SK-N-SH (cell line): Measurements from ENCODE around the gene MEGF6. TPM values are rescaled to one million over a fixed set of nuclear protein-coding genes. Genes with fewer than 3 reads are reported as not detected.

Experiments
- CTCF ChIA-PET: fragments of 300-600, 350-600 bp; formaldehyde crosslinking; extraction: SDS; loops from one replicate; lab custom pipeline; 2021; lab: Yijun Ruan, JAX
- POLR2A ChIA-PET: fragments of 350-600 bp; sonication (Branson Sonifier 250); formaldehyde crosslinking; extraction: SDS; loops from one replicate; lab custom pipeline; 2020; ENCODE audit warnings: antibody characterized with exemption, inconsistent platforms; lab: Yijun Ruan, JAX
- DNase-seq: peaks from one replicate; pipeline ENCODE4 v3.0.0; 2012
- H2AFZ ChIP-seq: fragments of 200-600 bp; sonication (generic); 2 replicates; pipeline ENCODE4 v1.8.1; 2016; ENCODE audit warnings: antibody characterized with exemption, mild to moderate bottlenecking, low read depth
- H3F3A ChIP-seq: fragments of 200-600 bp; sonication (generic); replicated peaks from 2 replicates; pipeline ENCODE3; 2016; ENCODE audit warnings: antibody characterized with exemption, mild to moderate bottlenecking; ENCODE audit not compliant: insufficient read depth
- H3K27ac ChIP-seq, 2 experiments: fragments of 200-500 bp in 1 of 2; fragments of 200-600 bp in 1 of 2; sonication (Bioruptor generic) in 1 of 2; sonication (generic), shearing (Covaris generic) in 1 of 2; 2 replicates each; pipeline versions ENCODE4 v1.5.1 to v1.6.1; 2014 to 2016; ENCODE audit warnings: low read depth in 2 of 2, inconsistent platforms in 1 of 2, low read length in 1 of 2, mild to moderate bottlenecking in 1 of 2, mixed read lengths in 1 of 2
- H3K27me3 ChIP-seq: fragments of 200-600 bp; sonication (generic), shearing (Covaris generic); 2 replicates; pipeline ENCODE4 v1.6.1; 2016; ENCODE audit warnings: mixed run types; ENCODE audit not compliant: insufficient read depth
- H3K36me3 ChIP-seq, 2 experiments: fragments of 200-500 bp in 1 of 2; fragments of 200-600 bp in 1 of 2; sonication (Bioruptor generic) in 1 of 2; sonication (generic) in 1 of 2; replicated peaks in 1 of 2; 2 replicates each; pipeline versions ENCODE3 to v1.5.1; 2014 to 2016; ENCODE audit warnings: low read length in 1 of 2, mild to moderate bottlenecking in 1 of 2; ENCODE audit not compliant: insufficient read depth in 2 of 2, control insufficient read depth in 1 of 2
- H3K4me1 ChIP-seq, 2 experiments: fragments of 200-500 bp in 1 of 2; fragments of 200-600 bp in 1 of 2; sonication (Bioruptor generic) in 1 of 2; sonication (generic), shearing (Covaris generic) in 1 of 2; 2 replicates each; pipeline versions ENCODE4 v1.5.1 to v1.6.1; 2014 to 2016; ENCODE audit warnings: low read depth in 1 of 2, low read length in 1 of 2, mixed run types in 1 of 2; ENCODE audit not compliant: insufficient read depth in 2 of 2, control insufficient read depth in 1 of 2
- H3K4me2 ChIP-seq: fragments of 200-600 bp; sonication (generic), shearing (Covaris generic); 2 replicates; pipeline ENCODE4 v1.6.1; 2017; ENCODE audit warnings: mixed run types
- H3K4me3 ChIP-seq, 2 experiments: fragments of 200-500 bp in 1 of 2; fragments of 200-600 bp in 1 of 2; sonication (Bioruptor generic) in 1 of 2; sonication (generic), shearing (Covaris generic) in 1 of 2; 2 replicates each; pipeline versions ENCODE4 v1.5.1 to v1.8.1; 2014 to 2016; ENCODE audit warnings: low read depth in 2 of 2, inconsistent platforms in 1 of 2, low read length in 1 of 2, mild to moderate bottlenecking in 1 of 2, mixed read lengths in 1 of 2, moderate library complexity in 1 of 2
- H3K79me2 ChIP-seq: fragments of 200-600 bp; sonication (generic); 2 replicates; pipeline ENCODE4 v1.8.1; 2017; ENCODE audit warnings: mild to moderate bottlenecking; ENCODE audit not compliant: insufficient read depth
- H3K9ac ChIP-seq: fragments of 200-600 bp; sonication (generic); 2 replicates; pipeline ENCODE4 v1.6.1; 2017; ENCODE audit warnings: mixed run types
- H3K9me2 ChIP-seq: fragments of 200-600 bp; sonication (generic); 2 replicates; pipeline ENCODE4 v1.6.1; 2017; ENCODE audit warnings: mixed run types
- H3K9me3 ChIP-seq: fragments of 200-600 bp; sonication (generic); 2 replicates; pipeline ENCODE4 v1.6.1; 2017; ENCODE audit warnings: mixed run types, mild to moderate bottlenecking, moderate library complexity
- H4K20me1 ChIP-seq: fragments of 200-600 bp; sonication (generic); 2 replicates; pipeline ENCODE4 v1.6.1; 2017; ENCODE audit warnings: mild to moderate bottlenecking, mixed run types; ENCODE audit not compliant: insufficient read depth
- CHD2 ChIP-seq: fragments of 150-350 bp; IDR thresholded peaks from 2 replicates; pipeline ENCODE4 v1.6.1; 2018; ENCODE audit warnings: low read length; ENCODE audit not compliant: partially characterized antibody
- ELF1 ChIP-seq: IDR thresholded peaks from 2 replicates; pipeline ENCODE4 v1.4.0; 2012
- FOSL2 ChIP-seq: IDR thresholded peaks from 2 replicates; pipeline ENCODE4 v1.4.0; 2012; ENCODE audit warnings: low read depth, mild to moderate bottlenecking, moderate library complexity, borderline replicate concordance
- FOXM1 ChIP-seq: IDR thresholded peaks from 2 replicates; pipeline ENCODE4 v1.4.0; 2012; ENCODE audit warnings: low read depth, mild to moderate bottlenecking
- GABPA ChIP-seq: IDR thresholded peaks from 2 replicates; pipeline ENCODE4 v1.4.0; 2012; ENCODE audit warnings: low read depth, mild to moderate bottlenecking
- GATA2 ChIP-seq: sonication (generic); formaldehyde crosslinking; IDR thresholded peaks from 2 replicates; pipeline ENCODE4 v1.5.0; 2020; ENCODE audit warnings: mild to moderate bottlenecking, missing genetic modification reagents
- IRF3 ChIP-seq: fragments of 150-350 bp; IDR thresholded peaks from 2 replicates; pipeline ENCODE4 v1.6.1; 2016; ENCODE audit warnings: mild to moderate bottlenecking, low read depth, low read length
- MAX ChIP-seq: IDR thresholded peaks from 2 replicates; pipeline ENCODE4 v1.4.0; 2012; ENCODE audit warnings: low read depth
- MEF2A ChIP-seq: IDR thresholded peaks from 2 replicates; pipeline ENCODE4 v1.4.0; 2012; ENCODE audit warnings: low read depth, borderline replicate concordance
- NRF1 ChIP-seq: IDR thresholded peaks from 2 replicates; pipeline ENCODE4 v1.6.1; 2012; ENCODE audit warnings: low read depth, mild to moderate bottlenecking, low read length
- PBX3 ChIP-seq: IDR thresholded peaks from 2 replicates; pipeline ENCODE4; 2012
- POLR2AphosphoS5 ChIP-seq: IDR thresholded peaks from 2 replicates; pipeline ENCODE4 v1.6.1; 2012; ENCODE audit warnings: low read depth, low read length
- SMC3 ChIP-seq: IDR thresholded peaks from 2 replicates; pipeline ENCODE4 v1.6.1; 2012; ENCODE audit warnings: low read depth, low read length, improper control_type of control experiment
- TAF1 ChIP-seq: IDR thresholded peaks from 2 replicates; pipeline ENCODE4 v1.6.1; 2012; ENCODE audit warnings: low read depth, mild to moderate bottlenecking, low read length, moderate library complexity, borderline replicate concordance
- TCF12 ChIP-seq: IDR thresholded peaks from 2 replicates; pipeline ENCODE4 v1.4.0; 2012
- TEAD4 ChIP-seq: IDR thresholded peaks from 2 replicates; pipeline ENCODE4 v1.4.0; 2012; ENCODE audit warnings: mild to moderate bottlenecking, borderline replicate concordance; ENCODE audit not compliant: insufficient read depth
- YY1 ChIP-seq: IDR thresholded peaks from 2 replicates; pipeline ENCODE4 v1.4.0; 2012; ENCODE audit warnings: low read depth, mild to moderate bottlenecking
- WGBS: methylation state at CpG from one replicate; pipeline ENCODE4 v1.1.6; 2017; ENCODE audit warnings: low lambda C conversion rate; 5-methylcytosine and 5-hydroxymethylcytosine counted together
- polyA plus RNA-seq, 3 experiments: library from polyadenylated mRNA; depleted of rRNA; stranded (reverse); fragments of >200 nt; gene quantifications; 2 replicates each; pipeline ENCODE4 v1.2.3, GENCODE V29; 2012
- TF ChIP-seq, protein P1 (sequence below): fragments of 150-350 bp; IDR thresholded peaks from 2 replicates; pipeline ENCODE4 v1.6.1; 2017; ENCODE audit warnings: antibody characterized with exemption, low read length, low read depth, borderline replicate concordance

MEGF6 gene
- polyA plus RNA-seq, 1 of the 3 experiments (the other 2 are of a cell fraction): 7.6 TPM

DNA sequence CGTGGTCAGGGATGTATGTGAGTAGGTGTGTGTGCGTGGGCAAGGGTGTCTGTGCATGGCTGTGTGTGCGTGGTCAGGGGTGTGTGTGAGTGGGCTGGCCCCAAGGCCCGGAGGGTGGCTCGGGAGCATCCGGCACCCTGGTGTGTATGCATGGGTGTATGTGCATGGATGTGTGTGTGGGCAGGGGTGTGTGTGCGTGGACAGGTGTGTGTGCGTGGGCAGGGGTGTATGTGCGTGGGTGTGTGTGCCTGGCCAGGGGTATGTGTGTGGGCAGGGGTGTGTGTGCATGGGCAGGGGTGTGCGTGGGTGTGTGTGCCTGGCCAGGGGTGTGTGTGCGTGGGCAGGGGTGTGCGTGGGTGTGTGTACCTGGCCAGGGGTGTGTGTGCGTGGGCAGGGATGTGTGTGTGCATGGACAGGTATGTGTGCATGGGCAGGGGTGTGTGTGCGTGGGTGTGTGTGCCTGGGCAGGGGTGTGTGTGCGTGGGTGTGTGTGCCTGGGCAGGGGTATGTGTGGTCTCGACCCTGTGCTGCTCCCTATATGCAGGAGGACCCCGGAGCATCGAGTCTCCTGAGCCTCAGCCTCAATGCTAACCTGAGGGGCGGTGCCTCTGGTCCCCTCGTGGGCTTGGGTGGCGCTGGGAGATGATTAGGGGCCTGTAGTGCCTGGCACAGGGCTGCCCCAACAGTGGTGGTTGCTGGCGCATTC lies 140.5 kb downstream of the MEGF6 start:
- Histone ChIP-seq H3K27me3 (no peaks in the 10 kb centered on the region), H4K20me1 (no peaks in the 10 kb centered on the region), H3F3A (no peaks in the 10 kb centered on the region), H3K9me2 (no peaks in the 10 kb centered on the region), H3K9me3 (no peaks in the 10 kb centered on the region), H3K27ac (no peak overlapping the region), H2AFZ (no peak overlapping the region), H3K79me2 (no peaks in the 10 kb centered on the region), H3K4me1 (peaks cover 0 to 7% of the 10 kb centered on the region in 2 experiments; a peak in 2 of 4 replicates), H3K9ac (no peak overlapping the region), H3K4me3 (no peak overlapping the region), H3K4me2 (no peak overlapping the region), H3K36me3 (no peaks in the 10 kb centered on the region)
- CTCF ChIA-PET: interaction anchor here (0.9 to 4.1 kb wide), 10 partner anchors 8 to 149 kb away, joined by 3 to 99 read pairs (median 7); partner anchors contain the start of genes ARHGEF16 and MEGF6
- DNase-seq: no peak
- TF ChIP-seq POLR2AphosphoS5 (no peak), TCF12 (no peak), MEF2A (no peak), TEAD4 (no peak), CHD2 (no peak), GABPA (no peak), SMC3 (no peak), IRF3 (no peak), NRF1 (no peak), MAX (no peak), YY1 (no peak), ELF1 (no peak), PBX3 (no peak), FOSL2 (no peak)
- POLR2A ChIA-PET: no interaction called here
- WGBS: 81% methylated on average over 17 of the region's 22 CpGs

DNA sequence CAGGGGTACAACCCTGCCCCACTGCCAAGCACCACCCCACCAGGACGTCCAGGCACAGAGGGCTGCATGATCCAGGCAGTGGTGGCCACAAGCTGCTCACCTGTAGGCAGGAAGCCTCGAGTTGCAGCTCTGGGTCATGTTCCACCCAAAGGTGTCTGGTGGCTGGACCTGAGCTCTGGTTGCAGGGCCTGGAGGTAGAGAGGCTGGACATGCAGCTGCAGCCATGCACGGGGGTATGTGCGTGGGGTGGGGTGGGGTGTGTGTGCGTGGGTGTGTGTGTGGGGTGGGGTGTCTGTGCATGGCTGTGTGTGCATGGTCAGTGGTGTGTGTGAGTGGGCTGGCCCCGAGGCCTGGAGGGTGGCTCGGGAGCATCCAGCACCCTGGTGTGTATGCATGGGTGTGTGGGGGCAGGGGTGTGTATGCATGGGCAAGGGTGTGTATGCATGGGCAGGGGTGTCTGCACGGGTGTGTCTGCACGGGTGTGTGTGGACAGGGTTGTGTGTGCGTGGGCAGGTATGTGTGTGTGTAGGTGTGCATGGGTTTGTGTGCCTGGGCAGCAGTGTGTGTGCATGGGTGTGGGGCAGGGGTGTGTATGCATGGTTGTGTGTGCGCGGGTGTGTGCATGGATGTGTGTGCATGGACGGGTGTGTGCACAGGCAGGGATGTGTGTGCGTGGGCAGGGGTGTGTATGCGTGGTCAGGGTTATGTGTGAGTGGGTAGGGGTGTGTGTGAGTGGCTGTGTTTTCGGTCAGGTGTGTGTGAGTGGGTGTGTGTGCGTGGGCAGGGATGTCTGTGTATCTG lies 141.3 kb downstream of the MEGF6 start:
- Histone ChIP-seq H3K9ac (no peak overlapping the region), H3K4me3 (no peak overlapping the region), H3K36me3 (no peaks in the 10 kb centered on the region), H3K27ac (no peak overlapping the region), H3K9me3 (no peaks in the 10 kb centered on the region), H4K20me1 (no peaks in the 10 kb centered on the region), H3K9me2 (no peaks in the 10 kb centered on the region), H3K27me3 (no peaks in the 10 kb centered on the region), H3F3A (no peaks in the 10 kb centered on the region), H3K4me2 (no peak overlapping the region), H2AFZ (no peak overlapping the region), H3K79me2 (no peaks in the 10 kb centered on the region), H3K4me1 (peaks cover 0 to 7% of the 10 kb centered on the region in 2 experiments; a peak in 2 of 4 replicates)
- CTCF ChIA-PET: interaction anchor here (1.3 to 9.4 kb wide), 3 partner anchors 17 to 254 kb away, joined by 3 to 114 read pairs (median 3); partner anchors contain the start of gene ARHGEF16
- POLR2A ChIA-PET: no interaction called here
- no peak for TF ChIP-seq GATA2 (CRISPR knock-in tag)
- TF ChIP-seq NRF1: no peak
- no peak for TF ChIP-seq GABPA
- no peak for TF ChIP-seq TAF1
- TF ChIP-seq, protein P1, sequence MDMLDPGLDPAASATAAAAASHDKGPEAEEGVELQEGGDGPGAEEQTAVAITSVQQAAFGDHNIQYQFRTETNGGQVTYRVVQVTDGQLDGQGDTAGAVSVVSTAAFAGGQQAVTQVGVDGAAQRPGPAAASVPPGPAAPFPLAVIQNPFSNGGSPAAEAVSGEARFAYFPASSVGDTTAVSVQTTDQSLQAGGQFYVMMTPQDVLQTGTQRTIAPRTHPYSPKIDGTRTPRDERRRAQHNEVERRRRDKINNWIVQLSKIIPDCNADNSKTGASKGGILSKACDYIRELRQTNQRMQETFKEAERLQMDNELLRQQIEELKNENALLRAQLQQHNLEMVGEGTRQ: no peak
- no peak for TF ChIP-seq MEF2A
- no peak for TF ChIP-seq FOXM1
- WGBS: 80% methylated on average over 15 of the region's 17 CpGs
- no peak for DNase-seq
